Measurements from ENCODE around the gene FOXP1. TPM values are rescaled to one million over a fixed set of nuclear protein-coding genes. Genes with fewer than 3 reads are reported as not detected.

Gene FOXP1
- total RNA-seq, 4 donors from 2014 or later, result 54.2 to 152 (median 129) TPM

- H3K36me3 ChIP-seq, result no peaks in the 10 kb centered on the region
- no peak overlapping the region for H3K27ac ChIP-seq
- no peaks in the 10 kb centered on the region for H3K4me1 ChIP-seq
- no peaks in the 10 kb centered on the region for H3K9me3 ChIP-seq
- intact Hi-C loops (cut with DNase I; ENCODE audit: low total_unique reads), result no loop called here
- H3K4me3 ChIP-seq, result no peak overlapping the region
- no peaks in the 10 kb centered on the region for H3K27me3 ChIP-seq
- no peak for TF ChIP-seq CTCF (IDR thresholded peaks at IDR 0.05)
- no peak for TF ChIP-seq POLR2A (IDR thresholded peaks at IDR 0.05)
- DNase-seq, result no peak
Measured at GRCh38 chr3:71269906-71270305, 313.6 kb downstream of the FOXP1 start.

GRCh38 chr3:71268462-71268999 is 315.0 kb downstream of the FOXP1 start:
- Histone ChIP-seq H3K36me3 (no peaks in the 10 kb centered on the region), H3K9me3 (no peaks in the 10 kb centered on the region), H3K4me3 (no peak overlapping the region), H3K27ac (no peak overlapping the region), H3K4me1 (no peaks in the 10 kb centered on the region), H3K27me3 (no peaks in the 10 kb centered on the region)
- DNase-seq, result no peak
- TF ChIP-seq POLR2A (IDR thresholded peaks at IDR 0.05) (no peak), CTCF (IDR thresholded peaks at IDR 0.05) (no peak)
- intact Hi-C loops (cut with DNase I; ENCODE audit: low total_unique reads), result no loop called here

- H3K27ac ChIP-seq, result no peak overlapping the region
- no peaks in the 10 kb centered on the region for H3K36me3 ChIP-seq
- TF ChIP-seq CTCF (IDR thresholded peaks at IDR 0.05) (no peak), POLR2A (IDR thresholded peaks at IDR 0.05) (no peak)
- no peaks in the 10 kb centered on the region for H3K27me3 ChIP-seq
- H3K4me3 ChIP-seq, result no peak overlapping the region
- DNase-seq, result no peak
- intact Hi-C loops (cut with DNase I; ENCODE audit: low total_unique reads), result no loop called here
- no peaks in the 10 kb centered on the region for H3K4me1 ChIP-seq
- no peaks in the 10 kb centered on the region for H3K9me3 ChIP-seq
Measured at GRCh38 chr3:71266875-71267274, 316.7 kb downstream of the FOXP1 start.

DNA sequence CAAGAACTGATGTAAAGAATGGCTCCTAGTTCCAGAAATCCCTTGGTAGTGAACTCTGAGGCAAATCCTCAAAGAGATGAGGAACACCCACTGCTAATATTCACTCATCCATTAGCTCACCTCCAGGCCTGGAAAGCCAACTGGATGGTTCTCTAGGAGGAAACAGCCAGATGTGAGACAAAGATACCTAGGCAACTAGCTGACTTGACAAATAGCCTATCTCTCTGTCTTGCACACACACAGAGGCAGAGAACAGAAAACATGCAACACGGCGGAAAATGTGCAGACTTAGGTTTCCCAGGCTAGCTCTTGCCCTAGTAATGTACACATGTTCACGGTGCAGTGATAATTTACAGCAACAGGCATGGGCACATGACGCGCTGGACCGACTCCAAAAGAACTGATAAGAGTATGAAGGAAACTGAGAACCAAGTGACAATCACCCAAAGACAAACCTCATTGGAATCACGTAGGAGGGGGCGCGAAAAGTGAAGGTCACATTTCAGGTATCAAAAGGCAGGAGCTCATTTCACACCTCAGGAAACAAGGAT is 318.1 kb downstream of the FOXP1 start:
- intact Hi-C loops (cut with DNase I; ENCODE audit: low total_unique reads), result no loop called here
- H3K9me3 ChIP-seq, result no peaks in the 10 kb centered on the region
- H3K36me3 ChIP-seq, result no peaks in the 10 kb centered on the region
- no peak for TF ChIP-seq CTCF (IDR thresholded peaks at IDR 0.05)
- no peak for TF ChIP-seq POLR2A (IDR thresholded peaks at IDR 0.05)
- H3K4me3 ChIP-seq, result no peak overlapping the region
- H3K27ac ChIP-seq, result no peak overlapping the region
- DNase-seq, result no peak
- H3K4me1 ChIP-seq, result no peaks in the 10 kb centered on the region
- no peaks in the 10 kb centered on the region for H3K27me3 ChIP-seq

DNA sequence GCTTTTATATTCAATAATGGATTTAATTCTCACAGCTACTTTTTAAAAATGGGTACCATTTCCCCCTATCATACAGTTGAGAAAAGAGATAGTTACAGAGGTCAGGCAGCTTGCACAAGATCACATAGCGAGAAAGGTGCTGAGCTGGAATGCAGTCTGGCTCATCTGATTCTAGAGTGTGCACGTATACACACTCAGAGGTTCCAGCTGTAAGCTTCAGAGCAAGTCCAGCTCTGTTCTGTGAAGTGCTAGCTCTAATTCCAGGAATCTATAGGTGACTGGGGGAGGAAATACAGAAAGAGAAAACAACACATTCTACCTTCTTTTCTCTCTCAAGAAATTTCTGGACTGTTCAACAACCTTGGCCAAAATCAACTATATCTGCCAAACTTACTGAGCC is 318.7 kb downstream of the FOXP1 start:
- no peaks in the 10 kb centered on the region for H3K27me3 ChIP-seq
- H3K4me3 ChIP-seq, result no peak overlapping the region
- H3K9me3 ChIP-seq, result no peaks in the 10 kb centered on the region
- no peak for DNase-seq
- H3K4me1 ChIP-seq, result no peaks in the 10 kb centered on the region
- no peak for TF ChIP-seq POLR2A (IDR thresholded peaks at IDR 0.05)
- no peak for TF ChIP-seq CTCF (IDR thresholded peaks at IDR 0.05)
- no peak overlapping the region for H3K27ac ChIP-seq
- H3K36me3 ChIP-seq, result no peaks in the 10 kb centered on the region
- intact Hi-C loops (cut with DNase I; ENCODE audit: low total_unique reads), result no loop called here

All from uterus (tissue), 4 donors.